ENCODE results near the gene CRTAC1.

The CRTAC1 gene

DNA sequence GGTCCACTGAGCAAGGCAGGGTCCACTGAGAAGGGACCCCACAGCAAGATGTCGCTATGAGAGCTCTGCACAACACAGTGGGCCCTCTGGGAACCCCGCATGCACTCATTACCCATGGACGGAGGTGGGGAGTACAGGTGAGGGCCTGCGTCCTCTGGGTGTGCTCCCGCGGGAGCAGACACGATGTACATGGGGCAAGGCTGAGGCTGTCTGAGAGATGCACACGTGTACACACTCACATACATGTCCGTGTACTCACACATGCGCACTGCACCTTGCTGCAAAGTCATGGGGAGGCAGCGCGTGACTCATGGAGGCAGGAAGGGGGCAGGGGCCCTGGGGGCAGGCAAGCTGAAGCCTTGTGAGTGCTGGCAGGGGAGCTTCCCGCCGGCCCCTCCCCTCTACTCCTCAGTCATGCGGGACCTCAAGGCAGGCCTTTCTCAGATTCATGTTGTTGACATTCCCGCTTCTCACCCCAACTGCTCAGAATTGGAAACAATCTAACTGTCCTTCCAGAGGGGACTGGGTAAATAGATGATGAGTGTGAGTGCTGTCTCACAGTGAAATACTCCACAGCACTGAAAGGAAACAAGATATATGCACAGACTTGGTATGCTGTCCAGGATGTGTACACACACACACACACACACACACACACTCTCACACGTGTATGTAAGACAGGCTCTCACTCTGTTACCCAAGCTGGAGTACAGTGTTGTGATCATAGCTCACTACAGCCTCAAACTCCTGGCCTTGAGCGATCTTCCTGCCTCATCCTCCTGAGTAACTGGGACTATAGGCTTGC is 140.8 kb downstream of the CRTAC1 start:
- no peak for TF ChIP-seq CTCF (conservative IDR thresholded peaks at IDR 0.05)
- H3K27ac ChIP-seq = no peak overlapping the region

GRCh38 chr10:97888641-97889262 is 141.7 kb downstream of the CRTAC1 start:
- TF ChIP-seq CTCF (conservative IDR thresholded peaks at IDR 0.05) = no peak

DNA sequence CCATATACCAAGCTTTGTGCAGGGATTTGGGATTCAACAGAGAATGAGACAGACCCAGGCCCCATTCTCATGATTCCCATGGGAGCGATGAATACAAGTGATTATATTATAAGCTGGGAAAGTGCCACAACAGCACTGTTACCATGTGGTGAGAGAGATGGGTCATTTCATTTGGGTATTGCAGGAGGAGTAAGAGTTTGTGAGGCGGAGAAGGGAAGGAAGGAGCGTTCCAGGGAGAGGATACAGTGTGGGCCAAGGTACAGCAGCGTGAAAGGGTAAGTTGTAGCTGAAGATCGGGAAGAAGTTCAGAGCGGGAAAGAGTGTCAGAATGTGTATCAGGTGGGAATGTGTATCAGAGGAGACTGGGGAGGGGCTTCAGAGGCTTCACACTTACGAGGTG is 142.3 kb downstream of the CRTAC1 start:
- no peak overlapping the region for H3K27ac ChIP-seq
- no peak for TF ChIP-seq CTCF (conservative IDR thresholded peaks at IDR 0.05)

More at GRCh38 chr10:97888641-97889262, 141.7 kb downstream of the CRTAC1 start:
- H3K27ac ChIP-seq = no peak overlapping the region

- no peak for TF ChIP-seq CTCF (conservative IDR thresholded peaks at IDR 0.05)
- no peak overlapping the region for H3K27ac ChIP-seq
Measured at GRCh38 chr10:97887399-97887798, 143.0 kb downstream of the CRTAC1 start.

DNA sequence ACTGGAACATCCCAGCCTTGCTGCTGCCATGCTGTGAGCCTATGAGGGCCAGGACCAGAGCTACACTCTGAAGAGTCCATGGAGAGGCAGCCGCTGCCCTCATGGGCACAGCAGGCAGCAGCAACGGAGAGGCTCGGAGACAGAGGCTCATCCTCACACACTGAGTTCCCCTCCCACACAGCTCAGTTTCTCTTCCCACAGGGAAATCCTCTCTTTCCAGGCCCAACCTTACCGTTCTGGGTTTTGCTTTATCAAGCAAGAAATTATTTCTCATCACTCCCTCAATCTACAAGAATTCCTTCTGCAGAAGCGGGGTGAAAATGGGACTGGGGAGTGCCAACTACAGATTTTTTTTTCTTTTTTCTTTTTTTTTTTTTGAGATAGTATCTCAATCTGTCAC is 144.1 kb downstream of the CRTAC1 start:
- no peak overlapping the region for H3K27ac ChIP-seq
- TF ChIP-seq CTCF (conservative IDR thresholded peaks at IDR 0.05) = no peak

GRCh38 chr10:97883092-97883485 is 147.3 kb downstream of the CRTAC1 start:
- no peak for TF ChIP-seq CTCF (conservative IDR thresholded peaks at IDR 0.05)
- no peak overlapping the region for H3K27ac ChIP-seq

DNA sequence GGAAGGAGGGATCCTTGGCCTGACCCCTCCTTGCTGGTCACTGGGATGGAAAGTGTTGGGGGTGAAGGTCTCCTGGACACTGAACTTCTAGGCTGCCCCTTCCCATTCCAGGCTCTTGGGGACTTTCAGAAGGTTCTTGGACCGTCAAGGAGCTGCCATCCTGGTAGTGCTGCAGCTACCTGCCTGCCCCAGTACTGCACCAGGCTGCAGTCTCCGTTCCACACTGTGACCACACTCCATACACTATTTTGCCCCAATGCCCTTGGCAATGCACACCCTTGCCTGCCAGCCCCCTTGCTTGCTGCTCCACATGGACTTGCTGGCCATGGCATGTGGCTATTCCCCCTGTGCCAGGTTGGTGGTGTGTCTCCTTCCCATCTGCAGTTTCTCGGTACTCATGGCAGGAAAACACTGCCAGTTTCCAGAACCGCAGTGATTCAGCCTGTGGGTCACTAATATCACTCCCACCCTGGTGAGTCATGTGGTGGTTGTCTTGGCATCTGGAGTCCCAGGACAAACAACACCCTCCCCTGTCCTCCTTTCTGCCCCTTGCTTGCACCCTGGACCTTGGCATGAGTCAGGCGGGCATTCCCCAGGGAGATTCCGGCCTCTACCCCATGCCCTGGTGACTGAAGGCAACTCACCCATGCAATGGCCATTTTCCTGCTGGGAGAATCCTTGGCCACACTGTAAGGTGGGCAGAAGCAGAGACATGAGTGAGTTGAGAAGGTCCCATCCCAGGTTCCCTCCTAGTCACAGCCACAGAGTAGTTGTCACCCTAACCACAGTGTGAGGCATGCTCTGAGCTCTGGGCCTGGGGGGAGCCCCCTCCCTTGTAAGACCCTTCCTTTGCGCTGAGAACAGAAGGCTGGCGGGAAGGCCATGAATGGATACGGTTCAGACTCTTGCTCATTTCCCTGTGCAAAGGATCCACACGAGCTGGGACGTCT is 148.0 kb downstream of the CRTAC1 start:
- TF ChIP-seq CTCF (conservative IDR thresholded peaks at IDR 0.05) = no peak
- no peak overlapping the region for H3K27ac ChIP-seq
